GM23248 (cell line): ENCODE data around the gene SLC4A5. TPM values are rescaled to one million over a fixed set of nuclear protein-coding genes. Genes with fewer than 3 reads are reported as not detected.

Experiments used
- DNase-seq: peaks from one replicate; pipeline ENCODE4 v3.0.0-alpha.2; 2015
- H2AFZ ChIP-seq: fragments of 200-600 bp; sonication (generic); 2 replicates; pipeline ENCODE4 v1.6.1; 2016; ENCODE audit warnings: antibody characterized with exemption
- H3F3A ChIP-seq: fragments of 200-600 bp; sonication (generic); 2 replicates; pipeline ENCODE4 v1.6.1; 2016; ENCODE audit warnings: mild to moderate bottlenecking, antibody characterized with exemption, mixed run types; ENCODE audit not compliant: insufficient read depth
- H3K27ac ChIP-seq: fragments of 200-600 bp; sonication (generic); 2 replicates; pipeline ENCODE4 v1.5.1; 2016; ENCODE audit warnings: mild to moderate bottlenecking
- H3K27me3 ChIP-seq: fragments of 200-600 bp; sonication (generic); replicated peaks from 2 replicates; pipeline ENCODE4 v1.6.1; 2016; ENCODE audit warnings: mild to moderate bottlenecking; ENCODE audit not compliant: insufficient read depth
- H3K36me3 ChIP-seq: fragments of 200-600 bp; sonication (generic); 2 replicates; pipeline ENCODE4 v1.6.1; 2016; ENCODE audit warnings: low read depth, mild to moderate bottlenecking
- H3K4me1 ChIP-seq: fragments of 200-600 bp; sonication (generic); 2 replicates; pipeline ENCODE4 v1.6.1; 2016; ENCODE audit warnings: mild to moderate bottlenecking; ENCODE audit not compliant: insufficient read depth
- H3K4me2 ChIP-seq: fragments of 200-600 bp; sonication (generic); one replicate; pipeline ENCODE4 v1.6.1; 2016; ENCODE audit warnings: mild to moderate bottlenecking; ENCODE audit not compliant: unreplicated experiment
- H3K4me3 ChIP-seq: fragments of 200-600 bp; sonication (generic); 2 replicates; pipeline ENCODE4 v1.5.1; 2016; ENCODE audit warnings: mild to moderate bottlenecking
- H3K79me2 ChIP-seq: fragments of 200-600 bp; sonication (generic); 2 replicates; pipeline ENCODE4 v1.6.1; 2016; ENCODE audit warnings: mild to moderate bottlenecking; ENCODE audit not compliant: insufficient read depth
- H3K9ac ChIP-seq: fragments of 200-600 bp; sonication (generic); 2 replicates; pipeline ENCODE4 v1.6.1; 2016; ENCODE audit warnings: mild to moderate bottlenecking
- H3K9me2 ChIP-seq: fragments of 200-600 bp; sonication (generic); 2 replicates; pipeline ENCODE4 v1.6.1; 2016; ENCODE audit warnings: mixed run types, mild to moderate bottlenecking, moderate library complexity; ENCODE audit not compliant: insufficient read depth
- H3K9me3 ChIP-seq: fragments of 200-600 bp; sonication (generic); one replicate; pipeline ENCODE4 v1.6.1; 2017; ENCODE audit warnings: low read depth
- H4K20me1 ChIP-seq: fragments of 200-600 bp; sonication (generic); 2 replicates; pipeline ENCODE4 v1.6.0; 2016; ENCODE audit not compliant: insufficient read depth
- EZH2 ChIP-seq: fragments of 200-600 bp; sonication (generic); IDR thresholded peaks from 2 replicates; pipeline ENCODE4 v1.6.1; 2018; ENCODE audit warnings: antibody characterized with exemption, mild to moderate bottlenecking; ENCODE audit not compliant: insufficient read depth, poor library complexity, severe bottlenecking
- EZH2phosphoT487 ChIP-seq: fragments of 200-600 bp; sonication (generic); IDR thresholded peaks from 2 replicates; pipeline ENCODE4 v1.6.1; 2018; ENCODE audit warnings: antibody characterized with exemption, moderate library complexity, mild to moderate bottlenecking, low read depth; ENCODE audit not compliant: insufficient read depth
- WGBS, 2 experiments: methylation state at CpG; one replicate each; pipeline ENCODE4 v1.1.6; 2015 to 2017; ENCODE audit warnings: low lambda C conversion rate in 2 of 2, low coverage in 1 of 2; ENCODE audit errors: missing lambda C conversion rate in 2 of 2; 5-methylcytosine and 5-hydroxymethylcytosine counted together
- in situ Hi-C: fragments of 300-500 bp; cut with MboI; formaldehyde crosslinking; loops from 2 replicates; pipeline ENCODE4 v1.15.0; 2020
- polyA plus RNA-seq: library from polyadenylated mRNA; unstranded; fragments of >200 nt; fragmentation: Nextera tagmentation; extraction: Ambion mirVana; gene quantifications from 2 replicates; pipeline ENCODE4 v1.2.1, GENCODE V29; 2016
- total RNA-seq: library from RNA; depleted of rRNA; stranded (reverse); fragments of >200 nt; shearing (Covaris generic); gene quantifications from 2 replicates; pipeline ENCODE4 v1.2.3, GENCODE V29; 2014

SLC4A5 gene
- total and polyA plus RNA-seq, 2 experiments from 2014 or later: 0.32 to 0.35 TPM

GRCh38 chr2:74293191-74293991 lies 49.8 kb downstream of the SLC4A5 start:
- Histone ChIP-seq H3K9me2 (no peaks in the 10 kb centered on the region), H4K20me1 (no peaks in the 10 kb centered on the region), H3F3A (no peaks in the 10 kb centered on the region), H3K79me2 (no peaks in the 10 kb centered on the region), H3K9me3 (no peaks in the 10 kb centered on the region), H3K36me3 (no peaks in the 10 kb centered on the region), H3K4me2 (no peak overlapping the region), H3K4me3 (no peak overlapping the region), H2AFZ (no peak overlapping the region), H3K4me1 (no peaks in the 10 kb centered on the region), H3K27me3 (no peaks in the 10 kb centered on the region), H3K27ac (no peak overlapping the region), H3K9ac (no peak overlapping the region)
- no peak for DNase-seq
- in situ Hi-C loops: no loop called here
- TF ChIP-seq EZH2phosphoT487: no peak
- no peak for TF ChIP-seq EZH2
- 78 to 86% methylated on average over 6 of the region's 6 CpGs for WGBS, 2 experiments

GRCh38 chr2:74292751-74293150 lies 50.5 kb downstream of the SLC4A5 start:
- Histone ChIP-seq H3K9ac (no peak overlapping the region), H3K36me3 (no peaks in the 10 kb centered on the region), H3F3A (no peaks in the 10 kb centered on the region), H3K79me2 (no peaks in the 10 kb centered on the region), H3K4me1 (no peaks in the 10 kb centered on the region), H4K20me1 (no peaks in the 10 kb centered on the region), H3K27ac (no peak overlapping the region), H3K27me3 (no peaks in the 10 kb centered on the region), H3K4me3 (no peak overlapping the region), H2AFZ (no peak overlapping the region), H3K9me2 (no peaks in the 10 kb centered on the region), H3K9me3 (no peaks in the 10 kb centered on the region), H3K4me2 (no peak overlapping the region)
- TF ChIP-seq EZH2phosphoT487 (no peak), EZH2 (no peak)
- DNase-seq: no peak
- in situ Hi-C loops: no loop called here
- 65 to 70% methylated on average over 6 of the region's 6 CpGs for WGBS, 2 experiments

GRCh38 chr2:74291886-74292621 lies 51.2 kb downstream of the SLC4A5 start:
- Histone ChIP-seq H3K9ac (no peak overlapping the region), H3K27me3 (no peaks in the 10 kb centered on the region), H3K27ac (no peak overlapping the region), H3F3A (no peaks in the 10 kb centered on the region), H3K79me2 (no peaks in the 10 kb centered on the region), H3K4me3 (no peak overlapping the region), H3K4me1 (no peaks in the 10 kb centered on the region), H2AFZ (no peak overlapping the region), H3K36me3 (no peaks in the 10 kb centered on the region), H3K9me3 (no peaks in the 10 kb centered on the region), H3K4me2 (no peak overlapping the region), H4K20me1 (no peaks in the 10 kb centered on the region), H3K9me2 (no peaks in the 10 kb centered on the region)
- in situ Hi-C loops: no loop called here
- TF ChIP-seq EZH2phosphoT487 (no peak), EZH2 (no peak)
- WGBS, 2 experiments: 74 to 78% methylated on average over 6 of the region's 6 CpGs
- no peak for DNase-seq

GRCh38 chr2:74291218-74291544 lies 52.0 kb downstream of the SLC4A5 start:
- H3K4me3 ChIP-seq: no peak overlapping the region
- no peaks in the 10 kb centered on the region for H3K4me1 ChIP-seq
- no peaks in the 10 kb centered on the region for H3K9me2 ChIP-seq
- no peak overlapping the region for H3K9ac ChIP-seq
- H3K79me2 ChIP-seq: no peaks in the 10 kb centered on the region
- no peak overlapping the region for H2AFZ ChIP-seq
- H3K36me3 ChIP-seq: no peaks in the 10 kb centered on the region
- H3K27ac ChIP-seq: no peak overlapping the region
- H4K20me1 ChIP-seq: no peaks in the 10 kb centered on the region
- no peaks in the 10 kb centered on the region for H3F3A ChIP-seq
- WGBS, 2 experiments: 60 to 69% methylated on average over 2 of the region's 2 CpGs
- no peaks in the 10 kb centered on the region for H3K9me3 ChIP-seq
- H3K27me3 ChIP-seq: no peaks in the 10 kb centered on the region
- in situ Hi-C loops: no loop called here
- DNase-seq: no peak
- H3K4me2 ChIP-seq: no peak overlapping the region
- TF ChIP-seq EZH2phosphoT487 (no peak), EZH2 (no peak)
